Suprapubic skin (tissue), 4 donors: ENCODE measurements around the gene MPZ.

ENCODE experiments used
- EP300 ChIP-seq: sonication (generic); formaldehyde crosslinking; IDR thresholded peaks from one replicate; pipeline ENCODE4 v1.6.1; 2017; ENCODE audit warnings: antibody characterized with exemption
- POLR2A ChIP-seq, 2 donors: fragments of 450-650 bp; IDR thresholded peaks; one replicate each; pipeline ENCODE4 v1.6.1; 2017; ENCODE audit warnings: antibody characterized with exemption in 2 of 2, mild to moderate bottlenecking in 2 of 2, moderate library complexity in 2 of 2
- POLR2AphosphoS5 ChIP-seq, 3 donors: sonication (generic); formaldehyde crosslinking; IDR thresholded peaks; one replicate each; pipeline ENCODE4 v1.6.1; 2017; ENCODE audit warnings: antibody characterized with exemption in 3 of 3
- TF ChIP-seq, protein P1 (sequence below), 2 donors: fragments of 200-600 bp in 1 of 2; fragments of 450-650 bp in 1 of 2; sonication (generic) in 1 of 2; IDR thresholded peaks; one replicate each; pipeline ENCODE4 v1.5.1; 2016 to 2019; ENCODE audit warnings: antibody characterized with exemption in 2 of 2, mild to moderate bottlenecking in 1 of 2, moderate library complexity in 1 of 2

- TF ChIP-seq, protein P1, sequence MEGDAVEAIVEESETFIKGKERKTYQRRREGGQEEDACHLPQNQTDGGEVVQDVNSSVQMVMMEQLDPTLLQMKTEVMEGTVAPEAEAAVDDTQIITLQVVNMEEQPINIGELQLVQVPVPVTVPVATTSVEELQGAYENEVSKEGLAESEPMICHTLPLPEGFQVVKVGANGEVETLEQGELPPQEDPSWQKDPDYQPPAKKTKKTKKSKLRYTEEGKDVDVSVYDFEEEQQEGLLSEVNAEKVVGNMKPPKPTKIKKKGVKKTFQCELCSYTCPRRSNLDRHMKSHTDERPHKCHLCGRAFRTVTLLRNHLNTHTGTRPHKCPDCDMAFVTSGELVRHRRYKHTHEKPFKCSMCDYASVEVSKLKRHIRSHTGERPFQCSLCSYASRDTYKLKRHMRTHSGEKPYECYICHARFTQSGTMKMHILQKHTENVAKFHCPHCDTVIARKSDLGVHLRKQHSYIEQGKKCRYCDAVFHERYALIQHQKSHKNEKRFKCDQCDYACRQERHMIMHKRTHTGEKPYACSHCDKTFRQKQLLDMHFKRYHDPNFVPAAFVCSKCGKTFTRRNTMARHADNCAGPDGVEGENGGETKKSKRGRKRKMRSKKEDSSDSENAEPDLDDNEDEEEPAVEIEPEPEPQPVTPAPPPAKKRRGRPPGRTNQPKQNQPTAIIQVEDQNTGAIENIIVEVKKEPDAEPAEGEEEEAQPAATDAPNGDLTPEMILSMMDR (IDR thresholded peaks at IDR 0.05): no peak
- TF ChIP-seq POLR2AphosphoS5 (IDR thresholded peaks at IDR 0.05) (no peak), POLR2A (IDR thresholded peaks at IDR 0.05) (no peak), EP300 (no peak)
These were observed 3.8 kb downstream of the MPZ start for GRCh38 chr1:161305867-161306519.
